Ascending aorta (tissue), 2 donors: Measurements from ENCODE around the gene GAPVD1. TPM values are rescaled to one million over a fixed set of nuclear protein-coding genes. Genes with fewer than 3 reads are reported as not detected.

Source experiments
- DNase-seq, 2 donors: peaks; one replicate each; pipeline ENCODE4 v3.0.0-alpha.2; 2019; ENCODE audit warnings: low spot score in 2 of 2
- H3K27ac ChIP-seq, 2 donors: fragments of 200-600 bp; sonication (generic); one replicate each; pipeline ENCODE4 v1.5.1; 2016 to 2017; ENCODE audit warnings: mild to moderate bottlenecking in 1 of 2
- H3K27me3 ChIP-seq: fragments of 200-600 bp; sonication (generic); one replicate; pipeline ENCODE4 v1.5.1; 2017
- H3K36me3 ChIP-seq, 2 donors: fragments of 200-600 bp; sonication (generic); one replicate each; pipeline ENCODE4 v1.5.1; 2016
- H3K4me1 ChIP-seq, 2 donors: fragments of 200-600 bp; sonication (generic); one replicate each; pipeline ENCODE4 v1.5.1; 2016 to 2017; ENCODE audit warnings: mild to moderate bottlenecking in 1 of 2
- H3K4me3 ChIP-seq, 2 donors: fragments of 200-600 bp; sonication (generic); one replicate each; pipeline ENCODE4 v1.5.1; 2016 to 2017; ENCODE audit warnings: mild to moderate bottlenecking in 1 of 2
- H3K9me3 ChIP-seq, 2 donors: fragments of 200-600 bp; sonication (generic); one replicate each; pipeline ENCODE4 v1.5.1; 2016
- intact Hi-C: fragments of 100-400 bp; cut with DNase I; formaldehyde crosslinking; loops from one replicate; pipeline ENCODE4 v1.15.1; 2023
- total RNA-seq: library from RNA; depleted of rRNA; stranded (reverse); fragments of >200 nt; gene quantifications from one replicate; pipeline ENCODE4 v1.1.0, GENCODE V29; 2016
- TF ChIP-seq, protein P1 (sequence below), 3 experiments: fragments of 200-600 bp in 2 of 3; fragments of 450-650 bp in 1 of 3; sonication (generic) in 2 of 3; IDR thresholded peaks; one replicate each; pipeline ENCODE4 v1.5.1; 2016 to 2019; ENCODE audit warnings: antibody characterized with exemption in 3 of 3, mild to moderate bottlenecking in 1 of 3, moderate library complexity in 1 of 3

GAPVD1 gene
- total RNA-seq, 1 donor from 2014 or later, result 18.9 TPM

DNA sequence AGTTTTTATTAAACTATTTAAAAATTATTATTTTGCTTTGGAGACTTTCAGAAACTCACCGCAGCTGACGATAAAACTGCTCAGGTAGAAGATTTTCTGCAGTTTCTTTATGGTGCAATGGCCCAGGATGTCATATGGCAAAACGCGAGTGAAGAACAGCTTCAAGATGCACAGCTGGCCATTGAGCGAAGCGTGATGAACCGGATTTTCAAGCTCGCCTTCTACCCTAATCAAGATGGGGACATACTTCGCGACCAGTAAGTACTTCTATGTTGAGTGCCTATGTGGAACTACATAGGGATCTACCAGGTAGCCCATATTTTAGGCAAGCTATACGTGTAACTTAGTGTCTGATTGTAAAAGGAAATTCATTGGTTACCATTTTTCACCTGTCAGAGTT, 94.0 kb downstream of the GAPVD1 start:
- no peak overlapping the region for H3K27ac ChIP-seq
- H3K4me1 ChIP-seq, result no peaks in the 10 kb centered on the region
- H3K27me3 ChIP-seq, result no peaks in the 10 kb centered on the region
- no peak for DNase-seq
- intact Hi-C loops, result no loop called here
- no peak overlapping the region for H3K4me3 ChIP-seq
- TF ChIP-seq, protein P1, sequence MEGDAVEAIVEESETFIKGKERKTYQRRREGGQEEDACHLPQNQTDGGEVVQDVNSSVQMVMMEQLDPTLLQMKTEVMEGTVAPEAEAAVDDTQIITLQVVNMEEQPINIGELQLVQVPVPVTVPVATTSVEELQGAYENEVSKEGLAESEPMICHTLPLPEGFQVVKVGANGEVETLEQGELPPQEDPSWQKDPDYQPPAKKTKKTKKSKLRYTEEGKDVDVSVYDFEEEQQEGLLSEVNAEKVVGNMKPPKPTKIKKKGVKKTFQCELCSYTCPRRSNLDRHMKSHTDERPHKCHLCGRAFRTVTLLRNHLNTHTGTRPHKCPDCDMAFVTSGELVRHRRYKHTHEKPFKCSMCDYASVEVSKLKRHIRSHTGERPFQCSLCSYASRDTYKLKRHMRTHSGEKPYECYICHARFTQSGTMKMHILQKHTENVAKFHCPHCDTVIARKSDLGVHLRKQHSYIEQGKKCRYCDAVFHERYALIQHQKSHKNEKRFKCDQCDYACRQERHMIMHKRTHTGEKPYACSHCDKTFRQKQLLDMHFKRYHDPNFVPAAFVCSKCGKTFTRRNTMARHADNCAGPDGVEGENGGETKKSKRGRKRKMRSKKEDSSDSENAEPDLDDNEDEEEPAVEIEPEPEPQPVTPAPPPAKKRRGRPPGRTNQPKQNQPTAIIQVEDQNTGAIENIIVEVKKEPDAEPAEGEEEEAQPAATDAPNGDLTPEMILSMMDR (IDR thresholded peaks at IDR 0.05), result no peak
- peaks cover 78 to 90% of the 10 kb centered on the region in 2 donors for H3K36me3 ChIP-seq
- no peaks in the 10 kb centered on the region for H3K9me3 ChIP-seq

DNA sequence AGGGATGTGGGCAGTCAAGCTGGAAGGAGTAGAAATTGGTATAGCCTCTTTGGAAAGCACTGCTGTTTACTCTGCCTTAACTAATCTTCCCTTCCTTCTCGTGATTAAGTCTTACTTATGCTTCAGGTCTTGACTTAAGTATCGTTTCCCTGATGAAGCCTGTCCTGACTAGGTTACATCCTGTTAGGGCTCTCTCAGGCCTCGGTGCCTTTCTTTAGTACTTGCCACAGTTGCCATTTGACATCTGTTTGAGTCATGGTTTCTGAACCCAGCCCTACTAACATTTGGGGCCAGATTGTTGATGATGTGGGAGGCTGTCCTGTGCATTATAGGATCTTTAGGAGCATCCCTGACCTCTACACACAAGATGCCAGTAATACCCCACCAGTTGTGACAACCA, 94.4 kb downstream of the GAPVD1 start:
- Histone ChIP-seq H3K27me3 (no peaks in the 10 kb centered on the region), H3K4me3 (no peak overlapping the region), H3K4me1 (no peaks in the 10 kb centered on the region), H3K27ac (no peak overlapping the region), H3K36me3 (peaks cover 78 to 90% of the 10 kb centered on the region in 2 donors), H3K9me3 (no peaks in the 10 kb centered on the region)
- TF ChIP-seq, protein P1 (IDR thresholded peaks at IDR 0.05), result no peak
- intact Hi-C loops, result no loop called here
- DNase-seq, result no peak

DNA sequence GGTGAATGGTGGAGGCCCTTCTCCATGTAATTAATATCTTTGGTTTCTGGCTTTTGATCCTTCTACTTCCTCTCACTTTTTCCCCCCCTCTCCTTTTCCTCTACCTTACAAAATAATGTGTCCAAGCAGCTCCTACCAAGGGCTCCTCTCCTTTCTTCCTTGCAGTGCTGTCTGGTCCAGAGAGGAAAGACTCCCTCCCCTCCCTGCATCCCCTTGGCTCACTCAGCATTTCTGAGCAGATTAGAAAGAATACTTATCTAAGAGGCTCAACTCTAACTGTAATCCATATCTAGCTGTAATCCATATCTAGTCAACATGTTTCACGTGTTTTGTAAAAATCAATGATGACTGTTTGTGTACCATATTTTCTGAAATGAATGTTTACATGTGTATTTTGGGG, 97.4 kb downstream of the GAPVD1 start:
- TF ChIP-seq, protein P1 (IDR thresholded peaks at IDR 0.05), result no peak
- Histone ChIP-seq H3K4me1 (no peaks in the 10 kb centered on the region), H3K27me3 (no peaks in the 10 kb centered on the region), H3K9me3 (no peaks in the 10 kb centered on the region), H3K27ac (no peak overlapping the region), H3K36me3 (peaks cover 84 to 87% of the 10 kb centered on the region in 2 donors), H3K4me3 (no peak overlapping the region)
- no peak for DNase-seq
- intact Hi-C loops, result no loop called here

DNA sequence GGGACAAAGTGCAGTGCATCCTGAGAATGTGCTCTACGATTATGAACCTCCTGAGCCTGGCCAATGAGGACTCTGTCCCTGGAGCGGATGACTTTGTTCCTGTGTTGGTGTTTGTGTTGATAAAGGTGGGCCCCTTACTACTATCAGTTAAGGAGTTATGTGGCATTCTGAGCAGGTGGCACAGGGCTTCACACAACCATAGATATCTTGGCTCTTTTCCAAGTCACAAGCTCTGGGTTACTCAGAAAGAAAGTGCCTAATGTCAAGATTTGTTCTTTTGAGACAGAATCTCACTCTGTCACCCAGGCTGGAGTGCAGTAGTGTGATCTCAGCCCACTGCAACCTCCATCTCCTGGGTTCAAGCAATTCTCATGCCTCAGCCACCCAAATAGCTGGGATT, 99.0 kb downstream of the GAPVD1 start:
- H3K4me3 ChIP-seq, result no peak overlapping the region
- TF ChIP-seq, protein P1 (IDR thresholded peaks at IDR 0.05), result no peak
- intact Hi-C loops, result no loop called here
- no peaks in the 10 kb centered on the region for H3K9me3 ChIP-seq
- DNase-seq, result no peak
- peaks cover 75 to 81% of the 10 kb centered on the region in 2 donors for H3K36me3 ChIP-seq
- H3K27ac ChIP-seq, result no peak overlapping the region
- no peaks in the 10 kb centered on the region for H3K4me1 ChIP-seq
- no peaks in the 10 kb centered on the region for H3K27me3 ChIP-seq

DNA sequence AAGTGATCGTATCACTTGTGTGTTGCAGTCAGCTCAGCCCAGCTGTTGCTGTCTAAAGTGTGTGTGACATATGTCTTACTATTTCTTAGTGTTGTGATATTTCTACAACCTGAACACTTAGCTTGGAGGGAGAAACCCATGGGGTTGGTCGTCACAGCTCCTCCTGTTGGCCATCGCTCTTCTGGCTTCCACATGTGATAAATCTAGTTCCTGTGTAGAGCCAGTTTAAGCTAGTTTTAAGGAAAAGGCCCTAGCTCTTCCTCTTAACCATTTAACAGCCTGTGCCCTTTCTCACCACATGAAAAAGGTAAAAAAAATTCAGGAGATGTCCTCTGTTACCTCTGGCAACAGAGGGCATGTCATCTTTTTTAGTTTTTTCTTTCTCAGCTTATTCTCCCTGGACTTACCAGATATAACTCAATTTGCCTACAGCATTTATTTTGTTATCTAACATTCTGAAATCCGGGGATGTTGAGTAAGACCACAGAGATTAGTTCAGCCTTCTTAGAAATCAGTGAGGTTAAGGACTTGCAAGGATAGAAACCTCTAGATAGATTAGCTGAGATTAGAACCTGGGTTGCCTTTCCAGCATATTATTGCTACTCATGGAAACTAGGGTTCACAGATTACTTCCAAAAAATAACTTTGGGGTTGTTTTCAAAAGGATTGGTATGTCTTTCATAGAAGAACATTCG, 100.4 kb downstream of the GAPVD1 start:
- DNase-seq, result no peak
- no peaks in the 10 kb centered on the region for H3K27me3 ChIP-seq
- TF ChIP-seq, protein P1 (IDR thresholded peaks at IDR 0.05), result no peak
- intact Hi-C loops, result no loop called here
- H3K27ac ChIP-seq, result no peak overlapping the region
- H3K36me3 ChIP-seq, result peaks cover 61 to 68% of the 10 kb centered on the region in 2 donors
- H3K4me3 ChIP-seq, result no peak overlapping the region
- H3K4me1 ChIP-seq, result no peaks in the 10 kb centered on the region
- no peaks in the 10 kb centered on the region for H3K9me3 ChIP-seq
